ENCODE data around the gene METTL6.
"Not testable (repeated sequence)": the region's sequence is repeated elsewhere in the genome, so short reads cannot be mapped to it uniquely, and the experiment has no call there.

The METTL6 gene

DNA sequence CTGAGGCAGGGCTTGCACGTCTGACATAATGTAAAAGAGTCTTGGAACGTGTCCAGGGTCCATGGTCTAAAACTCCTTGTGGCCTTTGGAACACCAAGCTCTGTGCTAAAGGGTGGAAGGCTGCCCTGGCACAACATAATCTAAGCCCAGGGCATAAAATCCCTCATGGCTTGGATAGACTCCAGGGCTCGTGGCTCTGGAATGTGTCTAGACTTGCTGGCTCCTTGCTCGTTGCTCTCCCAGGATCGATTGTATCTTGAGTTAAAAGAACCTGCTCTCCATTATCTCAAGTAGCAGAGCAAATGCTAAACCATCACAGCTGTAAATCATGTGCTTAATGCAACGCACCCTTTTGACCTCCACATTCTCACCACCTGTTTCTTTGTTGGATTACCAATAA is 63.3 kb downstream of the METTL6 start:
- DNase-seq (ENCODE audit: low read depth), result not testable (repeated sequence)

- peak; percentile 50 for DNase-seq (ENCODE audit: low read depth)
These were observed 65.7 kb downstream of the METTL6 start for GRCh38 chr3:15361494-15362214.

GRCh38 chr3:15360788-15361493 is 66.4 kb downstream of the METTL6 start:
- DNase-seq (ENCODE audit: low read depth), result no peak

Data from activated T-cell treated with anti-CD3 and anti-CD28 coated beads for 48 hours (primary cell).